GM23338 (cell line): ENCODE measurements around the gene MKKS. TPM values are rescaled to one million over a fixed set of nuclear protein-coding genes. Genes with fewer than 3 reads are reported as not detected.

ENCODE experiments used
- ATAC-seq: fragments of 200-7000 bp; cut with Tn5 transposase; 3 replicates; pipeline ENCODE4 v1.9.1; 2020
- DNase-seq: peaks from one replicate; pipeline ENCODE4 v3.0.0-alpha.2; 2015; ENCODE audit warnings: low spot score
- H2AFZ ChIP-seq: fragments of 200-600 bp; sonication (generic); 2 replicates; pipeline ENCODE4 v1.8.0; 2016; ENCODE audit warnings: antibody characterized with exemption, mild to moderate bottlenecking, moderate library complexity
- H3F3A ChIP-seq: fragments of 200-600 bp; sonication (generic); replicated peaks from 2 replicates; pipeline ENCODE4 v1.8.0; 2017; ENCODE audit warnings: antibody characterized with exemption, mixed run types, low read depth
- H3K27ac ChIP-seq: fragments of 200-600 bp; sonication (generic); 2 replicates; pipeline ENCODE4 v1.6.1; 2016; ENCODE audit warnings: low read depth
- H3K27me3 ChIP-seq: fragments of 200-600 bp; sonication (generic); 2 replicates; pipeline ENCODE4 v1.8.0; 2016; ENCODE audit warnings: mild to moderate bottlenecking, mixed run types, moderate library complexity; ENCODE audit not compliant: insufficient read depth
- H3K36me3 ChIP-seq: fragments of 200-600 bp; sonication (generic); 2 replicates; pipeline ENCODE4 v1.8.0; 2016; ENCODE audit warnings: mild to moderate bottlenecking; ENCODE audit not compliant: insufficient read depth
- H3K4me1 ChIP-seq: fragments of 200-600 bp; sonication (generic); 2 replicates; pipeline ENCODE4 v1.8.0; 2016; ENCODE audit warnings: mild to moderate bottlenecking, moderate library complexity; ENCODE audit not compliant: insufficient read depth
- H3K4me2 ChIP-seq: fragments of 200-600 bp; sonication (generic); 2 replicates; pipeline ENCODE4 v1.7.1; 2017; ENCODE audit warnings: mixed run types
- H3K4me3 ChIP-seq: fragments of 200-600 bp; sonication (generic); 2 replicates; pipeline ENCODE4 v1.6.1; 2016; ENCODE audit warnings: mixed run types
- H3K79me2 ChIP-seq: fragments of 200-600 bp; sonication (generic); replicated peaks from 2 replicates; pipeline ENCODE4 v1.8.0; 2017; ENCODE audit warnings: mild to moderate bottlenecking; ENCODE audit not compliant: insufficient read depth
- H3K9me2 ChIP-seq: fragments of 200-600 bp; sonication (generic); 2 replicates; pipeline ENCODE4 v1.8.0; 2017; ENCODE audit not compliant: insufficient read depth
- H4K20me1 ChIP-seq: fragments of 200-600 bp; sonication (generic); replicated peaks from 2 replicates; pipeline ENCODE4 v1.8.0; 2017; ENCODE audit warnings: mild to moderate bottlenecking; ENCODE audit not compliant: insufficient read depth
- H3K27ac Mint-ChIP-seq: 2 replicates; pipeline ENCODE4 v1.8.0; 2020; ENCODE audit warnings: inconsistent platforms, mild to moderate bottlenecking, moderate library complexity, mixed read lengths
- H3K27me3 Mint-ChIP-seq: 3 replicates; pipeline ENCODE4 v1.8.0; 2022; ENCODE audit warnings: low read depth, mild to moderate bottlenecking, moderate library complexity, mixed read lengths, inconsistent platforms; ENCODE audit not compliant: insufficient read depth, poor library complexity
- H3K36me3 Mint-ChIP-seq: 3 replicates; pipeline ENCODE4 v1.8.0; 2021; ENCODE audit warnings: low read depth, mild to moderate bottlenecking, inconsistent platforms, moderate library complexity, mixed read lengths
- H3K4me1 Mint-ChIP-seq: 3 replicates; pipeline ENCODE4 v1.8.0; 2020; ENCODE audit warnings: mild to moderate bottlenecking, inconsistent platforms, mixed read lengths
- H3K4me3 Mint-ChIP-seq: 3 replicates; pipeline ENCODE4 v1.8.0; 2021; ENCODE audit warnings: moderate library complexity, mild to moderate bottlenecking, inconsistent platforms, mixed read lengths
- H3K9me3 Mint-ChIP-seq: 3 replicates; pipeline ENCODE4 v1.8.0; 2020; ENCODE audit warnings: moderate library complexity, mild to moderate bottlenecking, inconsistent platforms, mixed read lengths
- CREB1 ChIP-seq: fragments of 250-450 bp; sonication (Bioruptor Pico); IDR thresholded peaks from 2 replicates; pipeline ENCODE4 v1.5.0; 2020; ENCODE audit warnings: low read depth, mild to moderate bottlenecking, moderate library complexity
- ETS1 ChIP-seq: IDR thresholded peaks from 2 replicates; pipeline ENCODE4 v1.6.1; 2016; ENCODE audit warnings: antibody characterized with exemption
- EZH2 ChIP-seq: fragments of 200-600 bp; sonication (generic); IDR thresholded peaks from one replicate; pipeline ENCODE4 v1.8.0; 2017; ENCODE audit warnings: antibody characterized with exemption, mild to moderate bottlenecking, low read depth; ENCODE audit not compliant: unreplicated experiment
- EZH2phosphoT487 ChIP-seq: fragments of 200-600 bp; sonication (generic); IDR thresholded peaks from one replicate; pipeline ENCODE4 v1.8.1; 2018; ENCODE audit warnings: antibody characterized with exemption; ENCODE audit not compliant: unreplicated experiment
- JUNB ChIP-seq: IDR thresholded peaks from one replicate; pipeline ENCODE4 v1.6.1; 2016; ENCODE audit warnings: antibody characterized with exemption; ENCODE audit not compliant: unreplicated experiment
- NANOG ChIP-seq: IDR thresholded peaks from 2 replicates; pipeline ENCODE4 v1.6.1; 2016; ENCODE audit warnings: antibody characterized with exemption, borderline replicate concordance
- POLR2AphosphoS5 ChIP-seq: IDR thresholded peaks from 2 replicates; pipeline ENCODE4 v1.6.1; 2016; ENCODE audit warnings: antibody characterized with exemption, low read depth
- REST ChIP-seq: IDR thresholded peaks from one replicate; pipeline ENCODE4 v1.6.1; 2018; ENCODE audit warnings: antibody characterized with exemption; ENCODE audit not compliant: unreplicated experiment
- STAT1 ChIP-seq: IDR thresholded peaks from one replicate; pipeline ENCODE4 v1.6.1; 2016; ENCODE audit warnings: antibody characterized with exemption; ENCODE audit not compliant: unreplicated experiment
- ZNF114 ChIP-seq: fragments of 250-450 bp; sonication (Bioruptor Pico); IDR thresholded peaks from 2 replicates; pipeline ENCODE4 v1.5.0; 2020; ENCODE audit warnings: mild to moderate bottlenecking, moderate library complexity
- ZNF331 ChIP-seq: fragments of 250-450 bp; sonication (Bioruptor Pico); IDR thresholded peaks from 2 replicates; pipeline ENCODE4 v1.5.0; 2020; ENCODE audit warnings: low read depth, mild to moderate bottlenecking, moderate library complexity
- polyA plus RNA-seq: library from polyadenylated mRNA; unstranded; fragments of >200 nt; fragmentation: Nextera tagmentation; extraction: Ambion mirVana; gene quantifications from 2 replicates; pipeline ENCODE4 v1.2.1, GENCODE V29; 2016
- total RNA-seq: library from RNA; depleted of rRNA; stranded (reverse); fragments of >200 nt; shearing (Covaris generic); gene quantifications from 2 replicates; pipeline ENCODE4 v1.2.3, GENCODE V29; 2014
- TF ChIP-seq, protein P1 (sequence below): fragments of 250-450 bp; sonication (Bioruptor Pico); IDR thresholded peaks from 2 replicates; pipeline ENCODE4 v1.5.0; 2020; ENCODE audit warnings: mild to moderate bottlenecking, moderate library complexity
- TF ChIP-seq, protein P2 (sequence below), 2 experiments: fragments of 200-600 bp in 1 of 2; sonication (generic) in 1 of 2; conservative IDR thresholded peaks; 2 replicates each; pipeline versions ENCODE4 v1.5.1 to v1.6.1; 2016 to 2017; ENCODE audit warnings: antibody characterized with exemption in 2 of 2, low read depth in 2 of 2, mild to moderate bottlenecking in 2 of 2, moderate library complexity in 1 of 2

The MKKS gene
- total and polyA plus RNA-seq, 2 experiments from 2014 or later: 13.4 to 16.7 TPM

DNA sequence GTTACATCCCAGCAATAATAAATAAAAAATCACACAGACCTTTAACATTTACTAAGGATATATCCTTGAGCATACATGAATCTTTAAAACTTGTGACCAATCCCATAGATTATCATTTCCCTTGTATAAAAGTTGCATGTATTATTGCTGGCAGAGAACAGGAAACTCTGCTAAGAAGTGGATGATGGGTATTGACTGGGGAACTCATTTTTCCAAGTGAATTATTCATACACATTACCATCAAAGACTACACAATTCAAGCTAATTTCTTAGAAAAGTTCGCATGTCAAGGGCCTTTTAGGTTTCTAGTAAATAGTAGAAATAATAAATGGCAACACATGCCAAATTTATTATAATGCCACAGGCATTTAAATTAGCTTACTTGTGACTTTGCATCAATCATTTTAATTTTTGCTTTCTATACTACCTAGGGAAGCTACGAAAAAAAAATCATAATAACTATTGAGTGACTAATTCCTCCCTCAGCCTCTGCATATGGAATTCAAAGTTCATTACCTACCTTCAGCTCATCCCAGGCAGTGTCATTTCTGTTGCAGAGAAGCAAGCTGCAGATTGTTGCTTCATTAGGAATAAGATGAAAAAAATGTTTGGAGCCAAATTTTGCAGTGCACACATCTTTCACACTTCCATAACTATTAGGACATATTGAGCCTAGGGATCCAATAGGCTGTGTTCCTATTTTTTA, 25.8 kb downstream of the MKKS start:
- no peaks in the 10 kb centered on the region; the same call in 1 of the 2 replicates for H3K36me3 ChIP-seq
- H3K27ac ChIP-seq: no peak overlapping the region
- Mint-ChIP-seq H3K4me3 (no peak overlapping the region), H3K4me1 (no peaks in the 10 kb centered on the region), H3K27ac (no peak overlapping the region), H3K9me3 (no peaks in the 10 kb centered on the region), H3K36me3 (no peaks in the 10 kb centered on the region; the same call in 2 of the 3 replicates), H3K27me3 (peaks cover 2% of the 10 kb centered on the region)
- no peaks in the 10 kb centered on the region for H3K79me2 ChIP-seq
- H3F3A ChIP-seq: no peaks in the 10 kb centered on the region
- H3K4me2 ChIP-seq: no peak overlapping the region
- TF ChIP-seq ZNF114 (CRISPR knock-in tag): no peak
- no peak for TF ChIP-seq ETS1
- TF ChIP-seq STAT1: no peak
- no peak for TF ChIP-seq REST
- TF ChIP-seq CREB1 (CRISPR knock-in tag): no peak
- TF ChIP-seq EZH2: no peak
- TF ChIP-seq, protein P1, sequence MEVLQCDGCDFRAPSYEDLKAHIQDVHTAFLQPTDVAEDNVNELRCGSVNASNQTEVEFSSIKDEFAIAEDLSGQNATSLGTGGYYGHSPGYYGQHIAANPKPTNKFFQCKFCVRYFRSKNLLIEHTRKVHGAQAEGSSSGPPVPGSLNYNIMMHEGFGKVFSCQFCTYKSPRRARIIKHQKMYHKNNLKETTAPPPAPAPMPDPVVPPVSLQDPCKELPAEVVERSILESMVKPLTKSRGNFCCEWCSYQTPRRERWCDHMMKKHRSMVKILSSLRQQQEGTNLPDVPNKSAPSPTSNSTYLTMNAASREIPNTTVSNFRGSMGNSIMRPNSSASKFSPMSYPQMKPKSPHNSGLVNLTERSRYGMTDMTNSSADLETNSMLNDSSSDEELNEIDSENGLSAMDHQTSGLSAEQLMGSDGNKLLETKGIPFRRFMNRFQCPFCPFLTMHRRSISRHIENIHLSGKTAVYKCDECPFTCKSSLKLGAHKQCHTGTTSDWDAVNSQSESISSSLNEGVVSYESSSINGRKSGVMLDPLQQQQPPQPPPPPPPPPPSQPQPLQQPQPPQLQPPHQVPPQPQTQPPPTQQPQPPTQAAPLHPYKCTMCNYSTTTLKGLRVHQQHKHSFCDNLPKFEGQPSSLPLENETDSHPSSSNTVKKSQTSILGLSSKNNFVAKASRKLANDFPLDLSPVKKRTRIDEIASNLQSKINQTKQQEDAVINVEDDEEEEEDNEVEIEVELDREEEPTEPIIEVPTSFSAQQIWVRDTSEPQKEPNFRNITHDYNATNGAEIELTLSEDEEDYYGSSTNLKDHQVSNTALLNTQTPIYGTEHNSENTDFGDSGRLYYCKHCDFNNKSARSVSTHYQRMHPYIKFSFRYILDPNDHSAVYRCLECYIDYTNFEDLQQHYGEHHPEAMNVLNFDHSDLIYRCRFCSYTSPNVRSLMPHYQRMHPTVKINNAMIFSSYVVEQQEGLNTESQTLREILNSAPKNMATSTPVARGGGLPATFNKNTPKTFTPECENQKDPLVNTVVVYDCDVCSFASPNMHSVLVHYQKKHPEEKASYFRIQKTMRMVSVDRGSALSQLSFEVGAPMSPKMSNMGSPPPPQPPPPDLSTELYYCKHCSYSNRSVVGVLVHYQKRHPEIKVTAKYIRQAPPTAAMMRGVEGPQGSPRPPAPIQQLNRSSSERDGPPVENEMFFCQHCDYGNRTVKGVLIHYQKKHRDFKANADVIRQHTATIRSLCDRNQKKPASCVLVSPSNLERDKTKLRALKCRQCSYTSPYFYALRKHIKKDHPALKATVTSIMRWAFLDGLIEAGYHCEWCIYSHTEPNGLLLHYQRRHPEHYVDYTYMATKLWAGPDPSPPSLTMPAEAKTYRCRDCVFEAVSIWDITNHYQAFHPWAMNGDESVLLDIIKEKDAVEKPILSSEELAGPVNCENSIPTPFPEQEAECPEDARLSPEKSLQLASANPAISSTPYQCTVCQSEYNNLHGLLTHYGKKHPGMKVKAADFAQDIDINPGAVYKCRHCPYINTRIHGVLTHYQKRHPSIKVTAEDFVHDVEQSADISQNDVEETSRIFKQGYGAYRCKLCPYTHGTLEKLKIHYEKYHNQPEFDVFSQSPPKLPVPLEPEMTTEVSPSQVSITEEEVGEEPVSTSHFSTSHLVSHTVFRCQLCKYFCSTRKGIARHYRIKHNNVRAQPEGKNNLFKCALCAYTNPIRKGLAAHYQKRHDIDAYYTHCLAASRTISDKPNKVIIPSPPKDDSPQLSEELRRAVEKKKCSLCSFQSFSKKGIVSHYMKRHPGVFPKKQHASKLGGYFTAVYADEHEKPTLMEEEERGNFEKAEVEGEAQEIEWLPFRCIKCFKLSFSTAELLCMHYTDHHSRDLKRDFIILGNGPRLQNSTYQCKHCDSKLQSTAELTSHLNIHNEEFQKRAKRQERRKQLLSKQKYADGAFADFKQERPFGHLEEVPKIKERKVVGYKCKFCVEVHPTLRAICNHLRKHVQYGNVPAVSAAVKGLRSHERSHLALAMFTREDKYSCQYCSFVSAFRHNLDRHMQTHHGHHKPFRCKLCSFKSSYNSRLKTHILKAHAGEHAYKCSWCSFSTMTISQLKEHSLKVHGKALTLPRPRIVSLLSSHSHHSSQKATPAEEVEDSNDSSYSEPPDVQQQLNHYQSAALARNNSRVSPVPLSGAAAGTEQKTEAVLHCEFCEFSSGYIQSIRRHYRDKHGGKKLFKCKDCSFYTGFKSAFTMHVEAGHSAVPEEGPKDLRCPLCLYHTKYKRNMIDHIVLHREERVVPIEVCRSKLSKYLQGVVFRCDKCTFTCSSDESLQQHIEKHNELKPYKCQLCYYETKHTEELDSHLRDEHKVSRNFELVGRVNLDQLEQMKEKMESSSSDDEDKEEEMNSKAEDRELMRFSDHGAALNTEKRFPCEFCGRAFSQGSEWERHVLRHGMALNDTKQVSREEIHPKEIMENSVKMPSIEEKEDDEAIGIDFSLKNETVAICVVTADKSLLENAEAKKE (CRISPR knock-in tag): no peak
- no peak for TF ChIP-seq ZNF331
- no peak for TF ChIP-seq EZH2phosphoT487
- no peak for TF ChIP-seq JUNB
- TF ChIP-seq, protein P2, sequence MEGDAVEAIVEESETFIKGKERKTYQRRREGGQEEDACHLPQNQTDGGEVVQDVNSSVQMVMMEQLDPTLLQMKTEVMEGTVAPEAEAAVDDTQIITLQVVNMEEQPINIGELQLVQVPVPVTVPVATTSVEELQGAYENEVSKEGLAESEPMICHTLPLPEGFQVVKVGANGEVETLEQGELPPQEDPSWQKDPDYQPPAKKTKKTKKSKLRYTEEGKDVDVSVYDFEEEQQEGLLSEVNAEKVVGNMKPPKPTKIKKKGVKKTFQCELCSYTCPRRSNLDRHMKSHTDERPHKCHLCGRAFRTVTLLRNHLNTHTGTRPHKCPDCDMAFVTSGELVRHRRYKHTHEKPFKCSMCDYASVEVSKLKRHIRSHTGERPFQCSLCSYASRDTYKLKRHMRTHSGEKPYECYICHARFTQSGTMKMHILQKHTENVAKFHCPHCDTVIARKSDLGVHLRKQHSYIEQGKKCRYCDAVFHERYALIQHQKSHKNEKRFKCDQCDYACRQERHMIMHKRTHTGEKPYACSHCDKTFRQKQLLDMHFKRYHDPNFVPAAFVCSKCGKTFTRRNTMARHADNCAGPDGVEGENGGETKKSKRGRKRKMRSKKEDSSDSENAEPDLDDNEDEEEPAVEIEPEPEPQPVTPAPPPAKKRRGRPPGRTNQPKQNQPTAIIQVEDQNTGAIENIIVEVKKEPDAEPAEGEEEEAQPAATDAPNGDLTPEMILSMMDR (conservative IDR thresholded peaks at IDR 0.05; ENCODE audit: low read depth in 2 of 2): no peak
- no peak for TF ChIP-seq POLR2AphosphoS5
- no peak for TF ChIP-seq NANOG
- H3K9me2 ChIP-seq: peaks cover 2% of the 10 kb centered on the region; the same call in 1 of the 2 replicates
- no peaks in the 10 kb centered on the region for H4K20me1 ChIP-seq
- no peaks in the 10 kb centered on the region for H3K27me3 ChIP-seq
- DNase-seq (no peak), ATAC-seq (no peak)
- H2AFZ ChIP-seq: no peak overlapping the region
- no peaks in the 10 kb centered on the region for H3K4me1 ChIP-seq
- no peak overlapping the region for H3K4me3 ChIP-seq
